CD14-positive monocyte (primary cell): ENCODE measurements around the gene CDC14A. TPM values are rescaled to one million over a fixed set of nuclear protein-coding genes. Genes with fewer than 3 reads are reported as not detected.

ENCODE experiments used
- DNase-seq, 3 donors: peaks; one replicate each; pipeline ENCODE4 v3.0.0-alpha.2; 2011 to 2022
- H2AFZ ChIP-seq: 2 replicates; pipeline ENCODE4 v1.6.0; 2012; ENCODE audit warnings: mild to moderate bottlenecking, low read depth, low read length, inconsistent platforms; ENCODE audit not compliant: insufficient read depth, poor library complexity, severe bottlenecking
- H3K27ac ChIP-seq, 2 donors: 1 replicate in 1 of 2; 2 replicates in 1 of 2; pipeline ENCODE4 v1.5.1; 2012 to 2013; ENCODE audit warnings: low read length in 2 of 2, control low read depth in 1 of 2, inconsistent platforms in 1 of 2, low read depth in 1 of 2, mild to moderate bottlenecking in 1 of 2
- H3K27me3 ChIP-seq, 2 donors: one replicate each; pipeline versions ENCODE4 v1.6.0 to v1.6.1; 2011 to 2013; ENCODE audit warnings: low read length in 2 of 2; ENCODE audit not compliant: control insufficient read depth in 2 of 2, insufficient read depth in 2 of 2
- H3K36me3 ChIP-seq, 2 donors: replicated peaks in 1 of 2; 1 replicate in 1 of 2; 2 replicates in 1 of 2; pipeline versions ENCODE4 v1.5.1 to v1.6.1; 2012 to 2013; ENCODE audit warnings: low read length in 2 of 2, control low read depth in 1 of 2, inconsistent platforms in 1 of 2, mild to moderate bottlenecking in 1 of 2; ENCODE audit not compliant: insufficient read depth in 2 of 2, control insufficient read depth in 1 of 2
- H3K4me1 ChIP-seq, 2 donors: 1 replicate in 1 of 2; 2 replicates in 1 of 2; pipeline versions ENCODE4 v1.5.1 to v1.6.1; 2012 to 2013; ENCODE audit warnings: low read length in 2 of 2, control low read depth in 1 of 2, inconsistent platforms in 1 of 2, mild to moderate bottlenecking in 1 of 2, moderate library complexity in 1 of 2; ENCODE audit not compliant: insufficient read depth in 2 of 2, control insufficient read depth in 1 of 2
- H3K4me2 ChIP-seq: replicated peaks from 2 replicates; pipeline ENCODE3; 2012; ENCODE audit warnings: low read length, moderate library complexity, mild to moderate bottlenecking; ENCODE audit not compliant: poor library complexity, severe bottlenecking; ENCODE audit errors: extremely low read depth
- H3K4me3 ChIP-seq, 3 experiments: fragments of 200-600 bp in 1 of 3; sonication (generic) in 1 of 3; replicated peaks in 1 of 3; 1 replicate in 2 of 3; 2 replicates in 1 of 3; pipeline ENCODE4 v1.5.1; 2011 to 2013; ENCODE audit warnings: low read length in 3 of 3, mild to moderate bottlenecking in 3 of 3, control low read depth in 2 of 3, low read depth in 2 of 3, inconsistent platforms in 1 of 3, moderate library complexity in 1 of 3
- H3K79me2 ChIP-seq: 2 replicates; pipeline ENCODE4 v1.6.0; 2012; ENCODE audit warnings: mild to moderate bottlenecking, control low read depth, inconsistent platforms, low read length, moderate library complexity; ENCODE audit not compliant: insufficient read depth
- H3K9ac ChIP-seq: 2 replicates; pipeline ENCODE4 v1.6.0; 2017; ENCODE audit warnings: low read length, mild to moderate bottlenecking; ENCODE audit not compliant: insufficient read depth, poor library complexity, severe bottlenecking
- H3K9me3 ChIP-seq, 2 donors: replicated peaks in 1 of 2; 1 replicate in 1 of 2; 2 replicates in 1 of 2; pipeline versions ENCODE4 v1.5.1 to v1.6.1; 2012 to 2013; ENCODE audit warnings: low read length in 2 of 2, control low read depth in 1 of 2; ENCODE audit not compliant: control insufficient read depth in 1 of 2, insufficient read depth in 1 of 2
- H4K20me1 ChIP-seq: 2 replicates; pipeline ENCODE4 v1.6.0; 2012; ENCODE audit warnings: mild to moderate bottlenecking, low read length, control low read depth, moderate library complexity; ENCODE audit not compliant: insufficient read depth
- H3K27ac Mint-ChIP-seq, 7 donors: one replicate each; pipeline ENCODE4 v1.8.0; 2020; ENCODE audit warnings: mild to moderate bottlenecking in 7 of 7, mixed read lengths in 7 of 7, moderate library complexity in 6 of 7, inconsistent platforms in 2 of 7
- H3K27me3 Mint-ChIP-seq, 3 donors: one replicate each; pipeline ENCODE4 v1.8.0; 2021 to 2022; ENCODE audit warnings: low read depth in 3 of 3, mild to moderate bottlenecking in 3 of 3, mixed read lengths in 3 of 3, moderate library complexity in 3 of 3, inconsistent platforms in 1 of 3
- H3K36me3 Mint-ChIP-seq, 2 donors: one replicate each; pipeline ENCODE4 v1.8.0; 2020; ENCODE audit warnings: mixed read lengths in 2 of 2, inconsistent platforms in 1 of 2, mild to moderate bottlenecking in 1 of 2
- H3K4me1 Mint-ChIP-seq: one replicate; pipeline ENCODE4 v1.8.0; 2020; ENCODE audit warnings: mild to moderate bottlenecking, mixed read lengths
- H3K4me3 Mint-ChIP-seq, 2 donors: one replicate each; pipeline ENCODE4 v1.8.0; 2020; ENCODE audit warnings: mild to moderate bottlenecking in 2 of 2, mixed read lengths in 2 of 2, moderate library complexity in 1 of 2
- H3K9me3 Mint-ChIP-seq, 7 donors: one replicate each; pipeline ENCODE4 v1.8.0; 2020 to 2022; ENCODE audit warnings: mixed read lengths in 7 of 7, mild to moderate bottlenecking in 6 of 7, moderate library complexity in 6 of 7, inconsistent platforms in 2 of 7
- WGBS: methylation state at CpG from one replicate; pipeline ENCODE4 v1.1.5; 2013; ENCODE audit warnings: missing lambda C conversion rate; ENCODE audit not compliant: insufficient coverage; 5-methylcytosine and 5-hydroxymethylcytosine counted together
- intact Hi-C, 2 donors: fragments of 100-400 bp; cut with micrococcal nuclease; formaldehyde crosslinking; loops; one replicate each; pipeline versions ENCODE4 v1.15.0 to v1.15.1; 2023
- polyA plus RNA-seq, 3 donors: library from polyadenylated mRNA; depleted of rRNA in 1 of 3; unstranded in 2 of 3; stranded (reverse) in 1 of 3; fragments of 300-500 nt in 2 of 3; fragments of >200 nt in 1 of 3; fragmentation: Illumina TruSeq in 2 of 3; gene quantifications; 1 replicate in 2 of 3; 2 replicates in 1 of 3; pipeline ENCODE4 v1.2.3, GENCODE V29; 2012 to 2021
- TF ChIP-seq, protein P1 (sequence below): fragments of 200-600 bp; IDR thresholded peaks from one replicate; pipeline ENCODE4 v1.8.0; 2022; ENCODE audit warnings: antibody characterized with exemption, mild to moderate bottlenecking

CDC14A gene
- polyA plus RNA-seq, 3 donors: 4.2 to 9.2 (median 6.1) TPM

DNA sequence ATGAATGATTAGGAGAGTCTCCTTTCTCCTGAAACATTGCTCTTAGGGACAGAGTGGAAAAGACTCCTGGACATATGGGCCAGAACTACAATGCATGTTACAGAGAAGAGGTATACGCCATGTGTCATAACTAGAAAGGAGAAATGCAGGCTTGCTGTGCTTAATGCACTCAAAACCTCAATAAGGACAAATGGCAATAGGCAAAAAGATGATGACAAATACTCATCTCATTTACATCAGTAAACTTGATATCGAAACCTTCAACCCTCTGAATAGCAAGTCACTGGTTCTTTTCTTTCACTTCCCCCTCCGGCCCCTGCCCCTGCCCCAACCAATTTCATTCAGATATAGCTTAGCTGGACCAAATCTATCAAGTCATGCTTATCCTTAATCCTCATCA is 183.7 kb downstream of the CDC14A start:
- no peaks in the 10 kb centered on the region for H3K9me3 ChIP-seq
- Mint-ChIP-seq H3K27me3 (peaks cover 21 to 28% (median 27%) of the 10 kb centered on the region in 3 donors), H3K36me3 (peaks cover 0 to 5% of the 10 kb centered on the region in 2 donors), H3K9me3 (peaks cover 0 to 4% (median 0%) of the 10 kb centered on the region in 7 donors), H3K4me1 (peaks cover 70% of the 10 kb centered on the region), H3K27ac (peak overlapping the region; percentile 82 to 95 (median 91)), H3K4me3 (peak overlapping the region; percentile 7 to 57)
- H3K36me3 ChIP-seq: no peaks in the 10 kb centered on the region
- H4K20me1 ChIP-seq: no peaks in the 10 kb centered on the region
- intact Hi-C loops: no loop called here
- peaks cover 10 to 15% of the 10 kb centered on the region in 2 donors for H3K27me3 ChIP-seq
- peak overlapping the region; percentile 51 for H3K4me2 ChIP-seq
- WGBS: 0% methylated on average over 1 of the region's 3 CpGs
- no peaks in the 10 kb centered on the region for H3K79me2 ChIP-seq
- DNase-seq: peak; percentile 63 to 86 (median 83)
- peaks cover 73 to 82% of the 10 kb centered on the region in 2 donors for H3K4me1 ChIP-seq
- peak overlapping the region; percentile 76 to 87 for H3K27ac ChIP-seq
- TF ChIP-seq, protein P1, sequence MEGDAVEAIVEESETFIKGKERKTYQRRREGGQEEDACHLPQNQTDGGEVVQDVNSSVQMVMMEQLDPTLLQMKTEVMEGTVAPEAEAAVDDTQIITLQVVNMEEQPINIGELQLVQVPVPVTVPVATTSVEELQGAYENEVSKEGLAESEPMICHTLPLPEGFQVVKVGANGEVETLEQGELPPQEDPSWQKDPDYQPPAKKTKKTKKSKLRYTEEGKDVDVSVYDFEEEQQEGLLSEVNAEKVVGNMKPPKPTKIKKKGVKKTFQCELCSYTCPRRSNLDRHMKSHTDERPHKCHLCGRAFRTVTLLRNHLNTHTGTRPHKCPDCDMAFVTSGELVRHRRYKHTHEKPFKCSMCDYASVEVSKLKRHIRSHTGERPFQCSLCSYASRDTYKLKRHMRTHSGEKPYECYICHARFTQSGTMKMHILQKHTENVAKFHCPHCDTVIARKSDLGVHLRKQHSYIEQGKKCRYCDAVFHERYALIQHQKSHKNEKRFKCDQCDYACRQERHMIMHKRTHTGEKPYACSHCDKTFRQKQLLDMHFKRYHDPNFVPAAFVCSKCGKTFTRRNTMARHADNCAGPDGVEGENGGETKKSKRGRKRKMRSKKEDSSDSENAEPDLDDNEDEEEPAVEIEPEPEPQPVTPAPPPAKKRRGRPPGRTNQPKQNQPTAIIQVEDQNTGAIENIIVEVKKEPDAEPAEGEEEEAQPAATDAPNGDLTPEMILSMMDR: no peak
- H3K4me3 ChIP-seq: peak overlapping the region in 1 of 3 experiments; percentile 48
- H3K9ac ChIP-seq: no peak overlapping the region
- no peak overlapping the region for H2AFZ ChIP-seq

GRCh38 chr1:100538913-100539835 is 186.9 kb downstream of the CDC14A start:
- Mint-ChIP-seq H3K9me3 (peaks cover 0 to 4% (median 0%) of the 10 kb centered on the region in 7 donors), H3K27me3 (peaks cover 21 to 32% (median 27%) of the 10 kb centered on the region in 3 donors), H3K4me3 (peak overlapping the region; percentile 80 to 91), H3K36me3 (peaks cover 0 to 5% of the 10 kb centered on the region in 2 donors), H3K27ac (peak overlapping the region in 1 of 7 donors; percentile 74), H3K4me1 (peaks cover 40% of the 10 kb centered on the region)
- H3K36me3 ChIP-seq: no peaks in the 10 kb centered on the region
- intact Hi-C loops: no loop called here
- peaks cover 42 to 51% of the 10 kb centered on the region in 2 donors for H3K4me1 ChIP-seq
- H3K27me3 ChIP-seq: peaks cover 12 to 16% of the 10 kb centered on the region in 2 donors
- H3K4me3 ChIP-seq: peak overlapping the region; percentile 28 to 74 (median 56)
- H3K9ac ChIP-seq: peak overlapping the region; percentile 37
- peak overlapping the region; percentile 90 for H2AFZ ChIP-seq
- no peaks in the 10 kb centered on the region for H3K9me3 ChIP-seq
- peak in 2 of 3 donors; percentile 28 to 42 for DNase-seq
- no peaks in the 10 kb centered on the region for H3K79me2 ChIP-seq
- H3K4me2 ChIP-seq: peak overlapping the region; percentile 91
- TF ChIP-seq, protein P1: peak; percentile 29
- no peaks in the 10 kb centered on the region for H4K20me1 ChIP-seq
- under 1% methylated on average over 98 of the region's 105 CpGs for WGBS
- H3K27ac ChIP-seq: no peak overlapping the region
